OCI-LY1 (cell line): Measurements from ENCODE around the gene VWA3B.

Experiments used
- CTCF ChIP-seq: fragments of 200-600 bp; sonication (generic), shearing (Covaris generic); IDR thresholded peaks from 2 replicates; pipeline ENCODE4 v1.5.1; 2017; ENCODE audit warnings: mild to moderate bottlenecking, antibody characterized with exemption, low read length, moderate library complexity, mixed read lengths
- EZH2 ChIP-seq: fragments of 200-600 bp; sonication (generic), shearing (Covaris generic); IDR thresholded peaks from 2 replicates; pipeline ENCODE4 v1.8.0; 2017; ENCODE audit warnings: borderline replicate concordance, mixed run types, mild to moderate bottlenecking, antibody characterized with exemption, low read length, moderate library complexity, mixed read lengths

- TF ChIP-seq CTCF (no peak), EZH2 (no peak)
Observed at GRCh38 chr2:98149333-98149697, 62.3 kb downstream of the VWA3B start.
